ENCODE results near the gene TRIM66.

TRIM66 gene

GRCh38 chr11:8707541-8708191 is 25.2 kb upstream of the TRIM66 start:
- TF ChIP-seq CTCF (conservative IDR thresholded peaks at IDR 0.05; ENCODE audit: control insufficient read depth, insufficient read depth, low read depth, low read length): no peak
- no peak overlapping the region for H3K4me3 ChIP-seq (ENCODE audit: control insufficient read depth, low read depth, low read length)
- DNase-seq (ENCODE audit: low read depth): no peak

GRCh38 chr11:8706673-8707432 is 24.4 kb upstream of the TRIM66 start:
- TF ChIP-seq CTCF (conservative IDR thresholded peaks at IDR 0.05; ENCODE audit: control insufficient read depth, insufficient read depth, low read depth, low read length): no peak

GRCh38 chr11:8705146-8705545 is 22.7 kb upstream of the TRIM66 start:
- DNase-seq (ENCODE audit: low read depth): no peak
- no peak for TF ChIP-seq CTCF (conservative IDR thresholded peaks at IDR 0.05; ENCODE audit: control insufficient read depth, insufficient read depth, low read depth, low read length)
- no peak overlapping the region for H3K4me3 ChIP-seq (ENCODE audit: control insufficient read depth, low read depth, low read length)

More at GRCh38 chr11:8706673-8707432, 24.4 kb upstream of the TRIM66 start:
- no peak overlapping the region for H3K4me3 ChIP-seq (ENCODE audit: control insufficient read depth, low read depth, low read length)
- DNase-seq (ENCODE audit: low read depth): no peak

GRCh38 chr11:8704136-8704535 is 21.7 kb upstream of the TRIM66 start:
- no peak for TF ChIP-seq CTCF (conservative IDR thresholded peaks at IDR 0.05; ENCODE audit: control insufficient read depth, insufficient read depth, low read depth, low read length)
- H3K4me3 ChIP-seq (ENCODE audit: control insufficient read depth, low read depth, low read length): no peak overlapping the region
- DNase-seq (ENCODE audit: low read depth): no peak

- H3K4me3 ChIP-seq (ENCODE audit: control insufficient read depth, low read depth, low read length): no peak overlapping the region
- TF ChIP-seq CTCF (conservative IDR thresholded peaks at IDR 0.05; ENCODE audit: control insufficient read depth, insufficient read depth, low read depth, low read length): no peak
- no peak for DNase-seq (ENCODE audit: low read depth)
These were observed 20.1 kb upstream of the TRIM66 start for GRCh38 chr11:8702598-8702915.

- no peak overlapping the region for H3K4me3 ChIP-seq (ENCODE audit: control insufficient read depth, low read depth, low read length)
- DNase-seq (ENCODE audit: low read depth): no peak
- TF ChIP-seq CTCF (conservative IDR thresholded peaks at IDR 0.05; ENCODE audit: control insufficient read depth, insufficient read depth, low read depth, low read length): no peak
These were observed 19.6 kb upstream of the TRIM66 start for GRCh38 chr11:8701891-8702597.

Data from fibroblast of mammary gland (primary cell).